CD4-positive, alpha-beta T cell treated with Interleukin-4 for 4 hours (primary cell): ENCODE measurements around the gene FAM168A.

ENCODE experiments used
- DNase-seq: peaks from one replicate; pipeline ENCODE4 v3.0.0-alpha.2; 2020

Gene FAM168A

DNA sequence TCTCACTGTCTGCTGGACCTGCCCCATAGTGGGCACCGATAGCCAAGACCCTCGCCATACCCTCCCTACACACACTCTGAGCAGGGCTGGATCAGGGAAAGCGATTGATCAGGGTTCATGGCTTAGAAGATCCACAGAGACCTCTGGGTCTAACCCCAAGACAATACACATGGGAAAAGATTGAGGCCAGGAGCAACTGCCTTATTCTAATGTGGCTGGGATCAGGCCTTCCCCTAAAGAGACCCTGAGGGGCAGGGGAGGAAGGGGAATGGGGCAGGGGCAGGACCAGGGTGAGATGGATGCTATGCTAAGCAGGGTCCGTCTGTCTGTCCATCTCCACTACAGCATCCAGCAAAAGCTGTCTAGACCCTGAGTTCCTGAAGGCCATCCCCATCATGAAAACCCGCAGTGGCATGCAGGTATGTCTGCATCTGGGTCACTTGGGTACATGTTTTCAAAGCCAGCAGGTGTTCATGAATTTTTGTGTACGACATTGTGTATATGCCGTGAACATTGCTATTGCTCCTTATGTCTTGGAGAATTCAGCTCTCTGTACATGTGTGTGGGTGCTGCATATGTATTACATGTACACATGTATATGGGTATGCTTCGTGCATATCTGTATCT lies 237.1 kb downstream of the FAM168A start:
- DNase-seq = no peak

DNA sequence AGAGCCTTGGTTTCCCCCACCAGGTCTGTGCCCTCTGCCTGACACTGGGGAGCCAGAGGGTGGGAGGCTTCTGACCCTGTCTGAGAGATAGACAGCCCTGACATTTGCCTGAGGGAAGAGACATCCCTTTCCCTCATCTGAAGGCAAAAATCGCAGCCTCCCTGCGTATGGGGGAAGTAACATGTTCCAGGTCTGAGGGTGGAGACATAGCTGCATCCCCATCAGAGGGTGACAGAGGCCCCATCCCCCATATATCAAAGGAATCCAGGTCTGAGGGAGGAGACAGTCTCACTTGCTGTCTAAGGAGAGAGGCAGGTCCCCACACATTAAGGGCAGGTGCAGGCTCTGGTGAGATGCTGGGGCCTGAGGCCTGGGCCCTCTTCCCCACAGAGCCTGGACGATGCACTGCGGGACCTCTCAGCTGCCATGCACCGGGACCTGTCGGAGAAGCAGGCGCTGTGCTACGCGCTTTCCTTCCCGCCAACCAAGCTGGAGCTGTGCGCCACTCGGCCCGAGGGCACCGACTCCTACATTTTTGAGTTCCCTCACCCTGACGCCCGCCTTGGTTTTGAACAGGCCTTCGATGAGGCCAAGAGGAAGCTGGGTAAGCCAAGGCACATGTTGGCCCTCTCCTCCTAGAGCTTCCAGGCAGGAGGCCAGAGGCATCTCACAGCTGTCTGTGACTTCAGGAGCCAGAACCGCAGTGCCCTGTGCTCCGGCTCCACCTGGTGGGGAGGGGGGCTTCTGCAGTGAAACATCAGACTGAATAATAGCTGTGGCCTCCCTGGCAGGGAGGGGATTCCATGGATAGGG lies 237.8 kb downstream of the FAM168A start:
- no peak for DNase-seq

GRCh38 chr11:73359341-73359740 lies 238.6 kb downstream of the FAM168A start:
- no peak for DNase-seq

DNA sequence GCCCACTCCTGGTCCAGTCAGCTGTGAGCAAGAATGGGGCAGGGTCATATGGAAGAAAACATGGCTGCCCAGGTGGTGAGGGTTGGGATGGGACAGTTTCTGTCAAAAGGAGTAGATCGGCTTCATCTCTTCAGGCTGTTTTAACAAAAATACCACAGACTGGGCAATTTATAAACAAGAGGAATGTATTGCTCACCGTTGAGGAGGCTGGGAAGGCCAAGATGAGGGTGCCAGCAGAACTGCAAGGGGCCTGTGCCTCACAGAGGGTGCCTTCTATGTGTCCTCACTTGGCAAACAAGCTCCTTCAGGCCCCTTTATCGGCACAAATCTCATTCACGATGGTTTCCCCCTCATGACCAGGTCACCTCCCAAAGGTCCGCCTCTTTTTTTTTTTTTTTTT lies 239.8 kb downstream of the FAM168A start:
- DNase-seq = no peak

- no peak for DNase-seq
Observed at GRCh38 chr11:73356979-73357860, 240.7 kb downstream of the FAM168A start.

DNA sequence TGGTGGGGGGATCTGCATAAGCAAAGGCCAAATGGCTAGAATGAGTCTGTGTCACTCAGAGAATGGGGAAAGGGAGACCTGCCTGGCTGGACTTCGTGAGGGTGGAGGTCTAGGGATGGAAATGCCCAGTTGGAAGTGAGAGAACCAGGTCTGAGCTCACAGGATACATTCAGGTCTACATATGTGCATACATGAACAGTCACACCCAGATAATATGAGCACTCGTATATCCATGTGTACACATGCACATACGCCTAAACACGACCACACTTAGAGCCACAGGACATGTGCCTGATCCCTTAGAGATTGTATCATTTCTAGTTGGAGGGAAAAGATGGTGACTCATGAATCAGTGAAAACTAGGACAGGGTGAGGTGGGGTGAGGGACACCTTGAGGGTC lies 242.8 kb downstream of the FAM168A start:
- DNase-seq = no peak

- DNase-seq = no peak
Observed at GRCh38 chr11:73353422-73353821, 244.5 kb downstream of the FAM168A start.

DNA sequence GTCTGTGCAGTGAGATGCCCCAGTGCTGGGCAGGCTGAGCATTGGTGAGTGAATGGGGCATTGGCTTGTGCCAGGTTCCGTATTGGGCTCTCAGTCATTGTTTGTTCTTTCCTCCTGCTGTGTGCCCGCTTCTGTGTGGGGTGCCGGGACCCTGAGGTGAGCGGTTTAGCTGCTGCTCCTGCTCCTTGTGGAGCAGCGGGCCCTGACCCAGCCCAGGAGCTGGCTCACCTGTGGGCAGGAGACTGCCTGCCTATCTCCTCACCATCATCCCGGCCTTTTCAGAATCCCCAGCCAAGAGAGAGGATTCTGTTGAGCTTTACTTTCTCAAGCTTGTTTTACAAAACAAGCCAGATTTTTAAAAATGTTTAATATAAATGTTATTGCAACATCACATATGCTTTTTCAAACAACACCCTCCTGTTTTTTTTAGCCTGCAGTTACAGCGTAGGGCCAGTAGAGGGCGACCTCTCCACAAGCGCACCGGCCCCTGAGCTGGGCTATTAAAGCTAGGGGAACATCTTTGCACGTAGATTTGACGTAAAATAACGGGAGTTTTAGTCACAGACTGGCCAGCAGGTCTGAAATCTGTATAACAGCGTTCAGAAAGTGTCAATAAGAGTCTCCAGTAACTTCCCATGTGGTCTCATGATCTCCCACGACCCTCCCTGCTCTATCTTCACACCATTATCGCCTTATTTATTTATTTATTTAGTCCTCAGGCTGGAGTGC lies 246.8 kb downstream of the FAM168A start:
- DNase-seq = peak; percentile 58
